ENCODE measurements around the gene HES6.

GRCh38 chr2:238282861-238283738, 43.3 kb upstream of the HES6 start:
- TF ChIP-seq CTCF (IDR thresholded peaks at IDR 0.05) (no peak), POLR2A (IDR thresholded peaks at IDR 0.05) (no peak)

Measured in Peyer's patch (tissue), 4 donors.